ENCODE results near the gene C8G. TPM values are rescaled to one million over a fixed set of nuclear protein-coding genes. Genes with fewer than 3 reads are reported as not detected.

The C8G gene
- total and polyA plus RNA-seq, 2 donors (not counting 1 experiment from before 2014, with no cell fraction given), result 1.7 to 2.8 TPM

GRCh38 chr9:136916330-136917184 is 28.5 kb upstream of the C8G start:
- Histone ChIP-seq H3K9ac (ENCODE audit: low read length) (no peak overlapping the region), H3K9me3 (ENCODE audit: control extremely low read depth in 1 of 3, control insufficient read depth in 2 of 3, insufficient read depth in 1 of 3, low read length in 2 of 3) (no peaks in the 10 kb centered on the region), H2AFZ (ENCODE audit: insufficient read depth, low read depth, low read length, poor library complexity, severe bottlenecking) (no peak overlapping the region), H3K27me3 (replicated peaks in 1 of 4; ENCODE audit: control extremely low read depth in 1 of 4, control insufficient read depth in 3 of 4, insufficient read depth in 4 of 4, low read length in 3 of 4) (no peaks in the 10 kb centered on the region), H4K20me1 (ENCODE audit: control insufficient read depth, insufficient read depth, low read length, poor library complexity, severe bottlenecking) (peaks cover 38% of the 10 kb centered on the region), H3K4me3 (ENCODE audit: control extremely low read depth in 1 of 5, extremely low read depth in 1 of 5, insufficient read depth in 1 of 5, low read depth in 2 of 5, low read length in 4 of 5) (no peak overlapping the region), H3K4me1 (ENCODE audit: control insufficient read depth in 2 of 2, insufficient read depth in 2 of 2, low read length in 2 of 2) (no peaks in the 10 kb centered on the region), H3K27ac (ENCODE audit: low read length in 2 of 2) (no peak overlapping the region), H3K36me3 (replicated peaks in 1 of 2; ENCODE audit: control extremely low read depth in 1 of 2, control insufficient read depth in 1 of 2, extremely low read depth in 1 of 2, insufficient read depth in 2 of 2, low read length in 1 of 2) (peaks cover 6 to 65% of the 10 kb centered on the region in 2 experiments), H3K4me2 (replicated peaks; ENCODE audit: low read depth, low read length, poor library complexity, severe bottlenecking) (no peak overlapping the region), H3K79me2 (ENCODE audit: control insufficient read depth, insufficient read depth, low read length) (peaks cover 48% of the 10 kb centered on the region)
- Mint-ChIP-seq H3K9me3 (ENCODE audit: insufficient read depth) (no peaks in the 10 kb centered on the region), H3K4me1 (no peaks in the 10 kb centered on the region), H3K27ac (no peak overlapping the region), H3K4me3 (no peak overlapping the region), H3K27me3 (no peaks in the 10 kb centered on the region)
- TF ChIP-seq CTCF (IDR thresholded peaks at IDR 0.05), result no peak
- TF ChIP-seq EZH2 (IDR thresholded peaks at IDR 0.05; ENCODE audit: borderline replicate concordance, insufficient read depth, low read depth, low read length, poor library complexity, severe bottlenecking), result no peak
- ChIA-PET POLR2A (interaction anchor here (0.5 kb wide), 1 partner anchor 287 kb away, joined by 3 read pairs; no protein-coding TSS in a partner anchor), CTCF (no interaction called here)
- DNase-seq, result no peak
- intact Hi-C loops (cut with micrococcal nuclease), result no loop called here
- ATAC-seq (ENCODE audit: low read depth), result no peak
- 97% methylated on average over 30 of the region's 32 CpGs for WGBS (ENCODE audit: insufficient coverage)

GRCh38 chr9:136917902-136918301 is 27.1 kb upstream of the C8G start:
- no peak for ATAC-seq (ENCODE audit: low read depth)
- Mint-ChIP-seq H3K4me3 (no peak overlapping the region), H3K27me3 (no peaks in the 10 kb centered on the region), H3K27ac (peak overlapping the region; percentile 16), H3K4me1 (no peaks in the 10 kb centered on the region), H3K9me3 (ENCODE audit: insufficient read depth) (no peaks in the 10 kb centered on the region)
- DNase-seq, result no peak
- H3K27ac ChIP-seq (ENCODE audit: low read length in 2 of 2), result no peak overlapping the region
- H2AFZ ChIP-seq (ENCODE audit: insufficient read depth, low read depth, low read length, poor library complexity, severe bottlenecking), result no peak overlapping the region
- H3K4me2 ChIP-seq (replicated peaks; ENCODE audit: low read depth, low read length, poor library complexity, severe bottlenecking), result no peak overlapping the region
- no peak overlapping the region for H3K4me3 ChIP-seq (ENCODE audit: control extremely low read depth in 1 of 5, extremely low read depth in 1 of 5, insufficient read depth in 1 of 5, low read depth in 2 of 5, low read length in 4 of 5)
- POLR2A ChIA-PET, result no interaction called here
- H3K27me3 ChIP-seq (replicated peaks in 1 of 4; ENCODE audit: control extremely low read depth in 1 of 4, control insufficient read depth in 3 of 4, insufficient read depth in 4 of 4, low read length in 3 of 4), result no peaks in the 10 kb centered on the region
- intact Hi-C loops (cut with micrococcal nuclease), result no loop called here
- H3K9me3 ChIP-seq (ENCODE audit: control extremely low read depth in 1 of 3, control insufficient read depth in 2 of 3, insufficient read depth in 1 of 3, low read length in 2 of 3), result no peaks in the 10 kb centered on the region
- CTCF ChIA-PET, result no interaction called here
- WGBS (ENCODE audit: insufficient coverage), result 95% methylated on average over 10 of the region's 11 CpGs
- H3K79me2 ChIP-seq (ENCODE audit: control insufficient read depth, insufficient read depth, low read length), result peaks cover 56% of the 10 kb centered on the region
- no peaks in the 10 kb centered on the region for H3K4me1 ChIP-seq (ENCODE audit: control insufficient read depth in 2 of 2, insufficient read depth in 2 of 2, low read length in 2 of 2)
- no peak overlapping the region for H3K9ac ChIP-seq (ENCODE audit: low read length)
- peaks cover 44% of the 10 kb centered on the region for H4K20me1 ChIP-seq (ENCODE audit: control insufficient read depth, insufficient read depth, low read length, poor library complexity, severe bottlenecking)
- H3K36me3 ChIP-seq (replicated peaks in 1 of 2; ENCODE audit: control extremely low read depth in 1 of 2, control insufficient read depth in 1 of 2, extremely low read depth in 1 of 2, insufficient read depth in 2 of 2, low read length in 1 of 2), result peaks cover 6 to 70% of the 10 kb centered on the region in 2 experiments
- TF ChIP-seq EZH2 (IDR thresholded peaks at IDR 0.05; ENCODE audit: borderline replicate concordance, insufficient read depth, low read depth, low read length, poor library complexity, severe bottlenecking) (no peak), CTCF (IDR thresholded peaks at IDR 0.05) (no peak)

Measured in B cell (primary cell).